DND-41 (cell line): ENCODE measurements around the gene TMEM61.

ENCODE experiments used
- CTCF ChIP-seq: IDR thresholded peaks from 2 replicates; pipeline ENCODE4 v1.5.1; 2012; ENCODE audit warnings: borderline replicate concordance, low read length, moderate library complexity, mild to moderate bottlenecking; ENCODE audit not compliant: poor library complexity, severe bottlenecking; ENCODE audit errors: extremely low read depth
- EZH2 ChIP-seq: IDR thresholded peaks from 3 replicates; pipeline ENCODE4 v1.6.1; 2012; ENCODE audit warnings: borderline replicate concordance, low read depth, mild to moderate bottlenecking, moderate library complexity, low read length, inconsistent platforms; ENCODE audit not compliant: severe bottlenecking

- TF ChIP-seq EZH2 = no peak
- no peak for TF ChIP-seq CTCF
Measured at GRCh38 chr1:55033265-55033614, 52.8 kb downstream of the TMEM61 start.
